Stimulated activated naive CD8-positive, alpha-beta T cell treated with anti-CD3 and anti-CD28 coated beads, Interleukin-15, amount 100 ng/mL, for 72 hours (primary cell): ENCODE measurements around the gene SLC7A6OS.
A peak's percentile ranks its signal among the peaks of the same experiment; 100 is the strongest.

Experiments used
- ATAC-seq: fragments of 150-1000 bp; cut with Tn5 transposase; 2 replicates; pipeline ENCODE4 v1.10.0; 2021; ENCODE audit warnings: mild to moderate bottlenecking, moderate library complexity
- DNase-seq, 2 donors: peaks; one replicate each; pipeline ENCODE4 v3.0.0; 2021 to 2022
- H3K27ac Mint-ChIP-seq, 2 donors: one replicate each; pipeline ENCODE4 v1.8.0; 2022; ENCODE audit warnings: mild to moderate bottlenecking in 2 of 2, mixed read lengths in 2 of 2, moderate library complexity in 2 of 2
- H3K27me3 Mint-ChIP-seq: one replicate; pipeline ENCODE4 v1.8.0; 2022; ENCODE audit warnings: mixed read lengths
- H3K4me1 Mint-ChIP-seq: one replicate; pipeline ENCODE4 v1.8.0; 2022; ENCODE audit warnings: mild to moderate bottlenecking, mixed read lengths
- H3K4me3 Mint-ChIP-seq, 2 donors: one replicate each; pipeline ENCODE4 v1.8.0; 2022; ENCODE audit warnings: mild to moderate bottlenecking in 2 of 2, mixed read lengths in 2 of 2, moderate library complexity in 1 of 2
- H3K9me3 Mint-ChIP-seq, 2 donors: one replicate each; pipeline ENCODE4 v1.8.0; 2022; ENCODE audit warnings: mixed read lengths in 2 of 2

SLC7A6OS gene

DNA sequence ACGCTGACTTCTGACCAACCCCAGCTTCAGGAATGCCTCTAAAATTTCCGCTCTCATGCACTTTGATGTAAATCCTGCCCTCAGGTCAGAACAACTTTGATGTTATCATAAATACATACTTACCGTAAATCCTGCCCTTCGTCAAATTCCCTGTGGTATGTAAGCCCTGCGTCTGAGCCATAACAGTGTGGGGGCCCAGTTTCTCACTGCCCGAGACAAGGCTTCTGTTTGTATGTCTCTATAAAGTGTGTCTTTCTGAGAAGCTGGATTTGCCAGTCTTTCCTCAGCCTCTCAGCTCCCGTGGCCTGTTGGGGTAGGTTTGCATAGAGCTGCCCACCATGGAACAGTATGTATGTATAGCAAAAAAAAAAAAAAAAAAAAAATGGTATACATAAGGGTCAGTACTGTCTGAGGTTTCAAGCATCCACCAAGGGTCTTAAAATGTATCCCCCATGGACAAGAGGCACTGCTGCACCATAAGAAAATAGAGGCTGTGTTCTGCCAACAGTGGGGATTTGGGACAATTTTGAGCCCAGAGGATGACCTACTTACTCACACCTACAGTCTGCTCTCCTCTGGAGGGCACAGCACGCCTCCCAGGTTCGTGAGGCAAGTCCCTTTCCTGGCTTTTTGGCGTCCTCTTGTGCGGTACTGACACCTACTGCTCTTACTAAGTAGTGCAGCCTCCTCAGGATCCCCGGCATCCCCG, 17.6 kb upstream of the SLC7A6OS start:
- DNase-seq, result peak; percentile 75 to 82
- no peak overlapping the region for H3K27ac Mint-ChIP-seq
- no peaks in the 10 kb centered on the region for H3K9me3 Mint-ChIP-seq
- H3K4me1 Mint-ChIP-seq, result peaks cover 45% of the 10 kb centered on the region
- peak; percentile 99 for ATAC-seq
- no peaks in the 10 kb centered on the region for H3K27me3 Mint-ChIP-seq
- H3K4me3 Mint-ChIP-seq, result no peak overlapping the region

DNA sequence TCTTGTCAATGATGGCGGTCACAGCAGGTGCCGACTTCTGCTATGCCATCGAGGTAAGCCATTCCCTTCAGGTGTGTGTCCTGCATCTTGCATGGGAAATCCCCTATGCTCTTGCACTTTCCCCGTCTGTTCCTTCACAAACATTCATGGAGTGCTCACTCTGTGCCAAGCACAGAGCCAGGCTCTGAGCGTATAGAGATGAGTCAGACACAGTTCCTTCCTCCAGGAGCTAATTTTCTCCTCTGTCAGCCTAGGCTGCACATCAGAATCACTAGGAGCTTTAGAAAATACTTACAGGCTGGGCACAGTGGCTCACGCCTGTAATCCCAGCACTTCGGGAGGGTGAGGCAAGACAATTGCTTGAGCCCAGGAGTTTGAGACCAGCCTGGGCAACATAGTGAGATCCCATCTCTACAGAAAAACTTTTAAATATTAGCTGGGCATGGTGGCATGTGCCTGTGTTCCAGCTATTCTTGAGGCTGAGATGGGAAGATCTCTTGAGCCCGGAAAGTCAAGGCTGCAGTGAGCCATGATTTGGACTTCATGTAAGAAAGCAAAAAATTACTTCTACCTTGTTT, 14.1 kb upstream of the SLC7A6OS start:
- Mint-ChIP-seq H3K4me1 (peaks cover 36% of the 10 kb centered on the region), H3K9me3 (no peaks in the 10 kb centered on the region), H3K27me3 (no peaks in the 10 kb centered on the region), H3K4me3 (no peak overlapping the region), H3K27ac (peak overlapping the region in 1 of 2 donors; percentile 24)
- ATAC-seq (no peak), DNase-seq (no peak)

DNA sequence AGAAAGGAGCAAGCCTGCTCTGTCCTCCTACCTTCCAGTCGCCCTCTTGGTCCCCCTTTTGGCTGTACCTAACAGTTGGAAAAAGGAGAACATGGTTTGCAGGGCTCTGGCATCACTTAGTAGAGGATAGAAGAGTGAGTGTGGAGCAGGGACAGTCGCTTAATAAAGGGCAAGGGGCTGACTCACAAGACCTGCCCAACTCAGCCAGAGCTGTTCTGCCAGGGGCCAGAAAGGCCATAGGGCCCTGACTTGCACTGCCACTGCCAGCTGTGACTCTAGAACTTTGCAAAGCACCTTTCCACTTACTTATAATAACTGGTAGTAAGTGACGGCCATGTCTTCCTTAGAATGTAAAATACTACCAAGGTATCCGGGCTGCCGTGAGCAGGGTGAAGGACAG, 13.6 kb upstream of the SLC7A6OS start:
- ATAC-seq, result no peak
- Mint-ChIP-seq H3K9me3 (no peaks in the 10 kb centered on the region), H3K4me3 (no peak overlapping the region), H3K4me1 (peaks cover 41% of the 10 kb centered on the region), H3K27me3 (no peaks in the 10 kb centered on the region), H3K27ac (no peak overlapping the region)
- no peak for DNase-seq

DNA sequence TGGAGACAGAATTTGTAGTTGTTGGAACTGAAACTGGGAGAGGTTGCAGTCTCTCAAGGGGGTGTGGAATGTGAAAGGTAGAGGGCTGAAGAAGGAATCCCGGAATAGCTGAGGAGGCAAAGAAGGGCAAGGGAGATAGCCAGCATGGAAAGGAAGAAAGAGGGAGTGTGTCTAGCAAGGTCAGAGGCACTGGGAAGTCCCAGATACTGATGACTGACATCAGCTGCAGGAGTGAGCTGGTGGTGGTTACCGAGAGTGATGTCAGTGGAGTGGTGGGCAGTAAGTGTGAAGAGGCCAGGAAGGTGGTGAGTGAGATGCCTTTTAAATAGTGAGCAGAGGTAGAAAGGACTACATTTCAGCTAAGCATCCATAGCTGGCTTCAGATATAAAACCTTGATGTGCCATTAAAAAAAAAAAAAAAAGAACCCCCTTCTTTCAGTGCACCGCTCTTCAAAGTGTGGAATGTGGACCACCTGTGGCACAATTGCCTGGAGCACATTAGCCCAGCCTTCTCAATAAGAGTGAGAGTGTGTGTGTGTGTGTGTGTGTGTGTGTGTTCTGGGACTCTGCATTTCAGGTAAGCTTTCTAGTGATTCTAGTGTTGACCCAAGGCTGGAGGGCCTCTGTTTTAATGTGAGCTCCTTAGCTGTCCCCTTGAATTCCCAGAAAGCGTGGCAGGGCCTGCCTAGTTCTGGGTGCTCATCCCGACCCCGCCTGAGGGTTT, 8.6 kb upstream of the SLC7A6OS start:
- no peaks in the 10 kb centered on the region for H3K9me3 Mint-ChIP-seq
- peak; percentile 60 to 79 for DNase-seq
- peak; percentile 100 for ATAC-seq
- H3K4me1 Mint-ChIP-seq, result peaks cover 36% of the 10 kb centered on the region
- peak overlapping the region in 1 of 2 donors; percentile 86 for H3K27ac Mint-ChIP-seq
- no peaks in the 10 kb centered on the region for H3K27me3 Mint-ChIP-seq
- H3K4me3 Mint-ChIP-seq, result peak overlapping the region; percentile 63 to 70

DNA sequence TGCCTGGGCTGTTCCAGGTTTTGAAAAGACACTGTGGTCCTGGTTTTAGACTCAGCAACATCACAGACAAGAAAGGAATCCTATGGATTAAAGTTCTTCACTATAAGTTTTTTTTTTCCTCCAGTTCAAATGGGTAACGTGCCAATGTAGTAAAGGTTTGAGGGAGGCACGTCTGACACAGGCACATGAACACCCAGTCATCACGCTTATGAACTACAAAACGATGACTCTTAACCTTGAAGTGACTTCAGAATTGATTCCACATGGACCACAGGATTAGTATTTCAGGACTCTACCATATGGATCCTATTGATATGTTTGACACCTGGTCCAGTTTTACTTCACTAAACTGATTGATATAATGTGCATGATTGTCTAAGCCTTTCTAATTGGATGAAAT, 2.4 kb upstream of the SLC7A6OS start:
- H3K9me3 Mint-ChIP-seq, result no peaks in the 10 kb centered on the region
- ATAC-seq (no peak), DNase-seq (no peak)
- no peak overlapping the region for H3K27ac Mint-ChIP-seq
- H3K4me3 Mint-ChIP-seq, result peak overlapping the region in 1 of 2 donors; percentile 42
- no peaks in the 10 kb centered on the region for H3K27me3 Mint-ChIP-seq
- H3K4me1 Mint-ChIP-seq, result peaks cover 46% of the 10 kb centered on the region

DNA sequence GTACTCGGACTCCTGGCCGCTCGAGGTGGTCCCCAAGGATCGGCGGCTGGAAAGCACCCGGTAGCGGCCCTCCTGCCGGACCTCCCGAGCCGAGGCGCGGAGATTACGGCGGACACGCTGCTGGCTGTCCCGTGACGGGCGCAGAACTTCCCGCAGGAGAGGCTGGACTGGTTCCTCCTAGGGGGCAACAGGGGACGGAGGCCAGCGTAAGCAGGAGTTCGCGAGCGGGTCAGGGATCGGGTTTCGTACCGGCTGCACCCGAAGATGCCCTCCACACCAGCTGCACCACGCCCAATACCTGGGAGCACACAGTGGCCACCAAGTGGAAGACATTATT, 341 bp downstream of the SLC7A6OS start:
- DNase-seq, result peak in 1 of 2 donors; percentile 13

DNA sequence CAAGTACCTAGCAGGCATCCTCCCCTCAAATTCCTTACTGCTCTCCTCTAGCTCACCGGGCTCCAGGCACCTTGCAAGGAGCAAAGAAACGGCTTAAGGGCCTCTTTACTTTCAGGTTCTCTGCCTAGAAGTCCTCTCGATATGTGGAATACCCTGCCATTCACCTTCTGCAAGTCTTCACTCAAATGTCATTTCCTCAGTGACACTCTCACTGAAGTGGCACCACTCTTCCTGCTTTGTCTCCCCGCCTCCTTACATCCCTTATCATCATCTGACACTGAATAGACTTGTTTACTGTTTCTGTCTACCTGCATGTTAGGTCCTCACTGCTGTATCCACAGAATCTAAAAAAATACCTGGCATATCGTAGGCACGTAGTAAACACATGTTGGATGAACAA, 947 bp downstream of the SLC7A6OS start:
- H3K4me3 Mint-ChIP-seq, result peak overlapping the region; percentile 88 to 98
- H3K9me3 Mint-ChIP-seq, result no peaks in the 10 kb centered on the region
- no peaks in the 10 kb centered on the region for H3K27me3 Mint-ChIP-seq
- H3K4me1 Mint-ChIP-seq, result peaks cover 53% of the 10 kb centered on the region
- ATAC-seq (no peak), DNase-seq (no peak)
- peak overlapping the region; percentile 89 to 92 for H3K27ac Mint-ChIP-seq

More for the DNA sequence above, 341 bp downstream of the SLC7A6OS start:
- peaks cover 51% of the 10 kb centered on the region for H3K4me1 Mint-ChIP-seq
- peak overlapping the region; percentile 88 to 98 for H3K4me3 Mint-ChIP-seq
- no peaks in the 10 kb centered on the region for H3K27me3 Mint-ChIP-seq
- H3K9me3 Mint-ChIP-seq, result no peaks in the 10 kb centered on the region
- no peak for ATAC-seq
- H3K27ac Mint-ChIP-seq, result peak overlapping the region; percentile 89 to 92

DNA sequence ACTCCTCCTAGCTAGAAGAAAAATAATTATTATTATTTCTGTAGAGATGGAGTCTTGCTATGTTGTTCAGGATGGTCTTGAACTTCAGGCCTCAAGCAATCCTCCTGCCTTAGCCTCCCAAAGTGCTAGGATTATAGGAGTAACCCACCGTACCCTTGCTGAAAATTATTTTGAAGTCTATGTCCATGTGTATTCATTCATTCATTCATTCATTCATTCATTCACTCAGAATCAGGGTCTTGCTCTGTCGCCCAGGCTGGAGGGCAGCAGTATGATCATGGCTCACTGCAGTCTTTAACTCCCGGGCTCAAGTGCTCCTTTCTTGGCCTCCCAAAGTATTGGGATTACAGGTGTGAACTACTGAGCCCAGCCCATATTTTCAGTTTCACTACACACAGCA, 4.1 kb downstream of the SLC7A6OS start:
- DNase-seq (no peak), ATAC-seq (no peak)
- Mint-ChIP-seq H3K9me3 (no peaks in the 10 kb centered on the region), H3K4me3 (no peak overlapping the region), H3K4me1 (peaks cover 44% of the 10 kb centered on the region), H3K27me3 (no peaks in the 10 kb centered on the region), H3K27ac (no peak overlapping the region)

DNA sequence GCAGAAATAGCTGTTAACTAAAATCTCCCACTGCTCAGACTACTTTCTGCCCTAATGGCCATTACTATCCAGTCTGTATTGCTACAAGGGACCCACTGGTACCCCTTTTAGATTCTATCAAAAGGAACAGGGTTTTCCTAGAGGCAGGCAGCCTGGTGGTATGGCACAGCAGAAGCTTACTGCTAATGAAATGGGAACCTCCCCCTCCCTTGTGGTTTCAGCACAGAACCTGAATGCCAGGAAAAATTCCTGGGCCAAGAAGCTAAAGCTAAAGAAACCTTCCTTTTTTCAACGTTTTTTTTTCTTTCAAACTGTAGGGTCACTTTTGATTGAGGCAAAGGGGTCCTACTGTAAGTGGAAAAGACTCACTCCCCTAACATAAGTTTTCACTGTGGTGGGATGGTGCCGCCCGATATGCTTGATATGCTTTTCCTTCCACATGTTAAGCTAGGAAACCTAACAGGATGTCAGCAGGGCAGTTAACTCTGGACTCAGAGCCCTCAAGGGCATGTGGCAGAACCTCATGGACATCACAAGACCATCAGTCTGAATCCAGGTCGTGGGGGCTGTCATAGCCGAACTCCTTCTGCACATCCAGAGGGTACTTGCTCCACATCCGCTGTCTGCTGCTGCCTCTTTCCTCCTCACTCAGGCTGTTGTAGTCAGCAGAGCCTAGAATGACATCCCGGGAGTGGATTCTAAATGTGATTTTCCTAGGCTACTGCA, 9.8 kb downstream of the SLC7A6OS start:
- H3K9me3 Mint-ChIP-seq, result no peaks in the 10 kb centered on the region
- DNase-seq (no peak), ATAC-seq (no peak)
- peak overlapping the region; percentile 56 to 80 for H3K27ac Mint-ChIP-seq
- H3K4me3 Mint-ChIP-seq, result no peak overlapping the region
- H3K4me1 Mint-ChIP-seq, result peaks cover 56% of the 10 kb centered on the region
- no peaks in the 10 kb centered on the region for H3K27me3 Mint-ChIP-seq

DNA sequence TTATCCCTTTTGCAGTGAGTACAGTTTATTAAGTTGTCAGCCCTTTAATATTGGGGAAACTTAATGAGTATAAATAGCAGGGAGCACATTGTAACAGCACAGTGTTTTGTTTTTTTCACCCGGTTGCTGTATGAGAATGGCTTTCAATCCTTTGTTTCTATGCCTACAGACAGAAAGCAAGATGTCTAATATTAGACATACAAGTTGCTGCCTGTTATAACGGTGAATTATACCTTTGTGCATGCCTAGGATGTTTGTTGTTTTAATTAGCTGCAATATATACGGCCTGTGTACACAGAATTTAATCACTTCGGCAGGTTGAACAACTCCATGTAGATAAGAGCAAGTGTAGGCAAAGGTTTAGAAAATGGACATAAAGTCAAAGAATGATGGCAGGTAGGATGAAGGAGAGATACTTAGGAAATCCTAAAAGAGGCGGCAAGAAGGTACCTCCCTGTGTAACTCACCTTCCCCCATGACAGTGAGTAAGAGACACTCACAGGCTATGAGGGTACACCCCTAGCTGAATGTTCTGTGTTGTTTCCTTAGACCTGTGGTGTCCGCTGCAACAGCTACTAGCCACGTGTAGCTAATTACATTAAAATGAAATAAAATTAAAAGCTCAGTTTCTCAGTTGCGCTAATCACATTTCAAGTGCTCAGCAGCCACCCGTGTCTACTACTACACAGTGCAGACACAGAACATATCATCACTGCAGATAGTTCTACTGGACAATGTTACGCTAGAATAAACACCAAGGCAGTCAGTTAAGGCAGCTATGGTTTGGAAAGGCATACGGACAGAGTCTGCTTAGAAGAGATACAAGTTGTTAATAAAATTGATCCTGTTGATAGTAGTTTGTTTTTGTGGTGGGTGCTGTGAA, 10.9 kb downstream of the SLC7A6OS start:
- Mint-ChIP-seq H3K4me3 (no peak overlapping the region), H3K9me3 (no peaks in the 10 kb centered on the region), H3K27me3 (no peaks in the 10 kb centered on the region), H3K4me1 (peaks cover 48% of the 10 kb centered on the region), H3K27ac (peak overlapping the region; percentile 29 to 64)
- DNase-seq (no peak), ATAC-seq (no peak)

DNA sequence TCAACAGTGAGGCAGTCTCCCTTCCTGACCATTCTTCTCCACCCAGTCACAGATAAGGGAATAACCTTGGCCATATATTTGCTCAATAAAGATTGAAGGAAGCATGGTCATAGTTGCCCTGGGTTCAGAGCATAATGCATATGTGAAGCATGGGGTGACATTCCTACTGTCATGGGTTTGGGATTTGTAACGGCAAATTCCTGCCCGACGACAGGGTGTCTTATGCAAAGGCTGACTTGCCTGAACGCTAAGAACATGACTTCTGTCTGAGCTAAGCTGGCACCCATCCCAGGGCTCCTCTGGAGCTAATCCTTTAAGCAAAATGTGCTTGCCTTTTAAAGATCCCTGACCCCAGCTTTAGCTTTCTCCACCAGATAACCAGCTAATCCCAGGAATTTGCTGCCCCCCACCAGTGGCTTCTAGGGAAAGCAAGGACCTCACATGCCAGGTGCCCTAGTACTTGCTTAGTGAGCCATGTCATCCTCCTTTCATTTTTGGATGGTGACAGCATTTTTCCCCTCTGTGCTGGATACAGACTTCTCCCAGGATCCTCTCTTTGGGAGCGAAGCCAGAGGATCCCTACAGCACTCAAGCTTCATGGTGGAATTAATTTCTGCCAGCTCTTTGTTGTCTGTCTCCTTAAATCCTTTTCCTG, 11.7 kb downstream of the SLC7A6OS start:
- no peaks in the 10 kb centered on the region for H3K9me3 Mint-ChIP-seq
- H3K27me3 Mint-ChIP-seq, result no peaks in the 10 kb centered on the region
- no peak for DNase-seq
- peak overlapping the region; percentile 29 to 64 for H3K27ac Mint-ChIP-seq
- H3K4me1 Mint-ChIP-seq, result peaks cover 53% of the 10 kb centered on the region
- ATAC-seq, result no peak
- H3K4me3 Mint-ChIP-seq, result no peak overlapping the region

DNA sequence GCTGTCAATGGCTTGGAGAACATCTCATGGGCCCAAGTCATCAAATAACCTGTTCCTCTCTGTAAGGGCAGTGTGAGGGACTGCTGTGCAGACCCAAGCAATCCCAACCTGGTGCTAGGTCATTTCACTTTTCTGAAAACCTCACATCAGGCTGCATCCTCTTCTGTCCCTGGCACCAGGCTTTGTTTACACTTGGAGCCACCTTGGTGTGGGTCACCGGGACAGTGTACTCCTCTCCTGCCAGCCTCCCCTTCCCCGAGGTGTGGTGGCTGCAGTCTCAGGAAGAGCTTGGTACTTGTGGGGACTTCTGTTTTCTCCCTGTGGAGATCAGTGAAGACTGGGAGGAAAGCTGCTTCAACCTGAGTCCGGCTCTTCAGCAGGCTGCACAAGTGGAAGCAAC, 12.4 kb downstream of the SLC7A6OS start:
- no peaks in the 10 kb centered on the region for H3K27me3 Mint-ChIP-seq
- H3K4me3 Mint-ChIP-seq, result no peak overlapping the region
- no peak for ATAC-seq
- no peaks in the 10 kb centered on the region for H3K9me3 Mint-ChIP-seq
- H3K4me1 Mint-ChIP-seq, result peaks cover 61% of the 10 kb centered on the region
- peak overlapping the region in 1 of 2 donors; percentile 64 for H3K27ac Mint-ChIP-seq
- DNase-seq, result no peak

DNA sequence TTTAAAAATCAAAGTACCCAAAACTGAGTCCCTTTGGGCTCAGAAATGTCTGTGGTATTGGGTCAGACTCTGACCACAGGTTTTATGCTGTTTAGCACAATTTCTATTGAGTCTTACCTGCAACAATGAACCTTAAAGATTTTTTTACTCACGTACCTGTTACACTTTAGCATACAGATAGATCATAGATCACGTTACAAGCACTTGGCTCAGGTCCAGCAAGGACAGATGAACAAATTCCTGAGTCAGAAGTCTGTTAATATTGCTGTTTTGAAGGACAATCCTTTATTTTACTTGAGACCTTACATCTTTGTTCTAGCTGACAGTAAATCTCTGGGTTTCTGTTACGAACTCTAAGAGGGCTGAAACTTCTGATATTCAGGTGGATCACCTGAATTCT, 12.8 kb downstream of the SLC7A6OS start:
- no peak for DNase-seq
- peak overlapping the region in 1 of 2 donors; percentile 79 for H3K27ac Mint-ChIP-seq
- no peak for ATAC-seq
- H3K4me3 Mint-ChIP-seq, result no peak overlapping the region
- H3K4me1 Mint-ChIP-seq, result peaks cover 63% of the 10 kb centered on the region
- no peaks in the 10 kb centered on the region for H3K27me3 Mint-ChIP-seq
- H3K9me3 Mint-ChIP-seq, result no peaks in the 10 kb centered on the region

DNA sequence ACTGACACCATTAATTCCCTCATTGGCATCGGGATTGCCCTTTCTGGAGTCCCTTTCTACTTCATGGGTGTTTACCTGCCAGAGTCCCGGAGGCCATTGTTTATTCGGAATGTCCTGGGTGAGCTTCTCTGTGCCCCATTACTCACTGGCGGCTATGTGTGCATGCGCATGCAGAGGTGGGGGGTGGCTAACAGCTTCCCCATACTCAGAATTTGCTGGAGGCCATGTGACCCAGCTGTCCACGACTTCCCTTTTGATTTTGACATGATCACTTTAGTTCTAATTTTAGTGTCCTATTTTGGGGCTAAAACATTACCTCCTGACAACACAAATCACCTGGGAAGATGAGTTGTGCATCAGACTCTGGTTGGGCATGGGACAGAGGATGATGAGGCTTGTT, 14.1 kb downstream of the SLC7A6OS start:
- peak overlapping the region; percentile 27 to 67 for H3K27ac Mint-ChIP-seq
- no peaks in the 10 kb centered on the region for H3K9me3 Mint-ChIP-seq
- DNase-seq (no peak), ATAC-seq (no peak)
- H3K27me3 Mint-ChIP-seq, result no peaks in the 10 kb centered on the region
- no peak overlapping the region for H3K4me3 Mint-ChIP-seq
- peaks cover 66% of the 10 kb centered on the region for H3K4me1 Mint-ChIP-seq
